Spleen (tissue), 7 donors: Measurements from ENCODE around the gene ATOH8.

Experiments used
- CTCF ChIP-seq, 11 experiments: fragments of 200-600 bp in 7 of 11; fragments of 450-650 bp in 4 of 11; sonication (generic) in 4 of 11; IDR thresholded peaks in 8 of 11; conservative IDR thresholded peaks in 3 of 11; 1 replicate in 7 of 11; 2 replicates in 4 of 11; pipeline versions ENCODE4 v1.4.0 to v1.8.0; 2016 to 2021; ENCODE audit warnings: antibody characterized with exemption in 11 of 11, inconsistent platforms in 4 of 11, mild to moderate bottlenecking in 1 of 11
- POLR2A ChIP-seq, 3 donors: fragments of 450-650 bp; IDR thresholded peaks; one replicate each; pipeline ENCODE4 v1.5.1; 2017; ENCODE audit warnings: antibody characterized with exemption in 3 of 3, mild to moderate bottlenecking in 1 of 3
- POLR2AphosphoS5 ChIP-seq, 3 donors: sonication (generic); formaldehyde crosslinking; IDR thresholded peaks; one replicate each; pipeline ENCODE4 v1.5.1; 2017; ENCODE audit warnings: antibody characterized with exemption in 3 of 3
- donor health status: DM: no; HTN: no; CAD: no; lungs with moderate emphysema.
- donor health status: DM: no; HTN: no; CAD: no.
- donor health status: DM: no; HTN: no; CAD: no.

- peak in 1 of 3 donors; percentile 16 for TF ChIP-seq POLR2AphosphoS5 (IDR thresholded peaks at IDR 0.05)
- TF ChIP-seq CTCF (IDR thresholded peaks at IDR 0.05 in 8 of 11, conservative IDR thresholded peaks at IDR 0.05 in 3 of 11) = peak; percentile 48 to 88 (median 74)
- no peak for TF ChIP-seq POLR2A (IDR thresholded peaks at IDR 0.05)
Measured at GRCh38 chr2:85750587-85751575, 2.9 kb upstream of the ATOH8 start.
